HG02623 (cell line): ENCODE measurements around the gene UBE2Q1.

Experiments used
- ATAC-seq: cut with Tn5 transposase; IDR thresholded peaks from one replicate; pipeline ENCODE4 v1.9.1; 2021; ENCODE audit warnings: moderate library complexity; ENCODE audit not compliant: unreplicated experiment

The UBE2Q1 gene

DNA sequence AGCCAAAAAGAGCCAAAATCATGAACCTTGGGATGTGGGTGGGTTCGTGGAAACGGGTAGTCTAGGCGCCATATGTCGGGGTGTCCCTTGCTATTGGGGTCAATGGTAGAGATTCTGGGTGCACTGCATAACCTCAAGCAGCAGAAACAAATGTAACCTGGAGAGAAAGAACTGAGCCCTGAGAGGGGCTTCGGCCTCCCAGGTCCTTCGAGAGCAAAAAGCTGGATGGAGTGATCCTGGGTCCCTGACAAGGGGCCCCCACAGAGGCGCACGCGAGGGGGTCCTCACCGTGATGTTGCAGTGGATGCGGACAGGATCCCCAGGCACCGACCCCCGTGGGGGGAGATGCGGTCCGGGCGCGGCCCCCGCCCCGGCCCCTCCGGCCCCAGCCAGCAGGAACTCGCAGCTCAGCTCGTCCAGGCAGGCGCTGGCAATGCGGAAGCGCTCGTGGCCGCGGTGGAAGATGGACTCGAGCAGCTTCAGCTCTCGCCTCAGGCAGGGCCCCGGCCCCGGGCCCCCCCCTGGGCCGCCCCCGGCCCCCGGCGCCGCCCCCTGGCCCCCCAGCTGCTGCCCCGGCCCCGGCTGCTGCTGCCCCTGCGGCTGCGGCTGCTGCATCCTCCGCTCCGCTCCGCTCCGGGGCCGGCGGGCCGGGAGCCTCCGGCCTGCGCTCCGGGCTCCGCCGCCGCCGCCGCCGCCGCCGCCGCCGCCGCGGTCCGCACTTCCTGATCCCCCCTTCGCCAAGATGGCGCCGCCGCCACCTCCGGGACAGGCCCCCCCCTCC is at the start of gene UBE2Q1:
TSS of gene UBE2Q1 (minus strand) at position 724 of the 781 bp plus-strand sequence. CDS start at position 615, 109 bp downstream.
- peak; percentile 10 for ATAC-seq

DNA sequence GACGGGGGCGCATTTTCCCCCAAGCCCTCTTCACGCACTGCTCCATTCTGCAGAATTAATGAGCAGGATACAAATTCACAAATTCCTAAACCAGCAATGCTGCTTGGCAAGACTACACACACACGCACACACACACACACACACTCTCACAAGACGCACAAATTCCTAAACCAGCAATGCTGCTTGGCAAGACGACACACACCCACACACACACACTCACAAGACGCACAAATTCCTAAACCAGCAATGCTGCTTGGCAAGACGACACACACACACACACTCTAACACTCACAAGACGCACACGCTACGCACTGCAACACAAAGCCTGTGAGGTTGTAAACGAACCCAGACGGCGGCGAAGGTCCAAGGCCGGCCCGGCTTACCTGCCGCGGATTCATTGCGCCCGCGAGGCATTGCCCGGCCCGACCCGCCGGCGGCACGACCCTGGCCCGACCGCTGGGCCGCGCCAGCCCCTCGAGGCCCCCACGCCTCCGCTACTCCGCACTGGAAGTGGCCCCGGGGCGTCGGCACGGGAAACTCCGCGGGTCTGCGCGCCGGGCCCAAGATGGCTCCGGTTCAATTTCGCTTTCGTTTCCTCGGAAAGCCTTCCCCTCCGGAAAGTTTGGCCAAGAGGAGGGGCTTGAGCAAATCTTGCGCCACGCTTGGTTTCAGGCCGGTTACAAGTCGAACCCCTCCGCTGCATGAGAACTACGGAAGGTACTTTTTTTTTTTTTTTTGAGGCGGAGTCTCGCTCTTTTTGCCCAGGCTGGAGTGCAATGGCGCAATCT is 49.3 kb upstream of the UBE2Q1 start, which contains the start of gene ADAR:
TSS of gene ADAR (minus strand) at position 578 of the 788 bp plus-strand sequence. CDS start at position 398, 180 bp downstream.
- ATAC-seq: peak; percentile 58

DNA sequence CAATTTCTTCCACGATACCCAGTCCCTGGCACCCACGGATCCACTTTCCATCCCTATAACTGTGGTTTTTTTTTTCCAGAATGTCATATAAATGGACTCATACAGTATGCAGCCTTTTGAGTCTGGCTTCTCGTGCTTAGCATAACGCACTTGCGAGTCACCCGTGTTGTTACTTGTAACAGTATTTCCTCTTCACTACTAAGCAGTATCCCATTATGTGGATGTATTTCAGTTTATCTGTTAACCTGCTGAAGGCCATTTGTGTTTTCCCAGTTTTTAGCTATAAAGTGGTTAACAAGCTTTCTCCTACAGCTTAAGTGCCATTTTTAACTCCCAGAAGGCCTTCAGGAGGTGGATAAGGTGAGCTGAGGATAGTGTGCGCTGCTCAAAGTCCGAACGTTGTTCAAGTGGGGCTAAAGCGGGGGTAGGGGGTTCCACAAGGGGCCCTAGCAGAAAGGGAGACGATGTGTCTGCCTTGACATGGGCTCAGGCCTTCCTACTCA is 48.7 kb upstream of the UBE2Q1 start:
- ATAC-seq: no peak

DNA sequence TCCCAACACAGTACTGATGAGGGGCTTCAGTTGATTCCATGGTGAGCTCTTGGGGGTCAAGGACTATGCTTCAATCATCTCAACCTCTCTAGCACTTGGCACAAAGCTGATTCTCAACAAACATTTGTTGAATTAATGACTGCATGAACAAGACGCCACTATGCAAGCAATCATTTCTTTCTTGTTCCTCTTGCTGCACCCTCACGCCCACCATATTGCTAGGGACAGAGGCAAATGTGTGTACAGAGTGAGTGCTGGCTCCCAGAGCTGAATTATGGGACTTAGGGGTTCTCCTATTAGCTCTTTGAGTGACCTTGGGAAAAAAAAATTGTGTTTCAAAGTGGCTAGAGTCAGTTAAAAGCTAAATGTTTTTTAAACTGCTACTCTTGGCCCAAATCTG is 47.1 kb upstream of the UBE2Q1 start:
- no peak for ATAC-seq

DNA sequence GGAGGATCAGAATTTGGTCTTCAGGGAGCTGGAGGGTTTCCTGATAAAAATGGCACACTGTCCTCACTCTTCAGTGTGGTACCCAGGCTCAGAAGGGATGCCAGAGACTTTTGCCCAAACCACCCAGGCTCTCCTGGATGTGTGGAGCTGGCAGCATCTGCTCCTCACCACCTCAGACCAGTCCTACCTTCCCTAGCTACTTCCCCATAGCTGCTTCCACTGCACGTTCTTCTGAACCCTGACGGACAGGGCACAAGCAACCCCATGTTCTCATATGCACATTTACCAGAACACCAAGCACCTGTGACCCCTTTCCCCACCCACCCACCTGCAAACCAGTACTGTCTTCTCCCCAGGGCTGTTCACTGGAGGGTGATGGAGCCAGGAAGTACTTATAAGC is 44.9 kb upstream of the UBE2Q1 start:
- no peak for ATAC-seq

DNA sequence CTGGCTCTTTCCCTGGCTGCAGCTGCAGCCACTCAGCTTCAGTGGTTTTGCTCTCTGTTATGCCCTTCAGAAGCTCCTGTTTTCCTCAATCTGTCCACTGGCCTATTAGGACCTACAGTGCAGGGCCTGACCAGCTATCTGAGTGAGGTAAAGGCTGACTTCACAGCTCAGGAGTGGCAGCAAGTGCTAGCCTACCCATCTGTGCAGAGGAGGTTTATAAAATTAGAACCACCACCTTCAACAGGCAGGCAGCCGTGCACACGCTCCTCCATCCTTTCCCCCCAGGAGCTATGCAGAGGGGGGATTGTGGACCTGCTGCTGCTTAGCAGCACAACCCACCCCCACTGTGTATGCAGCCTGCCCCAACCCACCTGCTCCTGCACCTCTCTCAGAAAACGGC is 41.2 kb upstream of the UBE2Q1 start:
- ATAC-seq: no peak

DNA sequence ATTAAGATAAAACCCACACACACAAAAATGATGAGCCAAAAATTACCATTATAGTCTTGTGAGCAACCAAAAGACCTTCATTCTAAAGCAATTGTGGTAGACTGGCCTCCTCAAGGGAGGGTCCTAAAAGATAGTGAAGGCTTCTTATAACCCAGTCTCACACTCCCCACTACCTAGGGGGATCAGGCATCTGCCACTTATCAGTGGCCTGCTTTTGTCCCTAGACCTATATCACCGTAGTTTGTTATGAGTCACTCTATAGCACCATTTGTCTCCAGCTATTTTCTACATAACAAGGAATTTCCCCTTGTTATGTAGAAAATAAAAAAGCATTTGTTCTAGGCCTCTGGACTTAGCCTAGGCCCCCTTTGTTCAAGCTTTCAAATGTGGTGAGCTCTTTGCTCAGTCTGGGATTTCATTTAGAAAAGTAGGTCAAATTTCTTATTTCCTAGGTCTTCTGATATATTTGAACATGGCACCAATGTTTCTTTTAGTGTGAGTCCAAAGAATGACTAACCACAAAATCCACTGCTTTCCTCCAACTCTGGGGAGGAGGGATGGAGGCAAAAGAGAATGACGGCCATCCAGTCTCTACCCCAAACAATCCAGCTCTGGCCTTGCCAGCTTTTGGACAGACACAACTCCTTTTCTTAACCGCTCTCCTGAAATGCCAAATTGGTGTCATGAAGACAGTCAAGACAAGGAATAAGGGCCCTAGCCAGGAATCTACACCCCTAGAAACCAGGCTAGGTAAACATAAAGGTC is 40.6 kb upstream of the UBE2Q1 start:
- ATAC-seq: no peak

DNA sequence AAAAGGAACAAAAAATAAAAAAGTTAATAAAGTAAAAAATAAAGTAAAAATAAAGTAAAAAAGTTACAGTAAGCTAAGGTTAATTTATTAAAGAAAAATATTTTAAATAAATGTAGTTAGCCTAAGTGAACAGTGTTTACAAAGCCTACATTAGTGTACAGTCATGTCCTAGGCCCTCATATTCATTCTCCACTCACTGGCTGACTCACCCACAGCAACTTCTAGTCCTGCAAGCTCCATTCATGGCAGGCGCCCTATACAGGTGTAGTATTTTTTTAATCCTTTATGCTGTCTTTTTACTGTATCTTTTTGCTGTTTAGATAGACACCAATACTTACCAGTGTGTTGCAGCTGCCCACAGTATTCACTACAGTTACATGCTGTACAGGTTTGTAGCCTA is 37.2 kb upstream of the UBE2Q1 start:
- ATAC-seq: no peak

DNA sequence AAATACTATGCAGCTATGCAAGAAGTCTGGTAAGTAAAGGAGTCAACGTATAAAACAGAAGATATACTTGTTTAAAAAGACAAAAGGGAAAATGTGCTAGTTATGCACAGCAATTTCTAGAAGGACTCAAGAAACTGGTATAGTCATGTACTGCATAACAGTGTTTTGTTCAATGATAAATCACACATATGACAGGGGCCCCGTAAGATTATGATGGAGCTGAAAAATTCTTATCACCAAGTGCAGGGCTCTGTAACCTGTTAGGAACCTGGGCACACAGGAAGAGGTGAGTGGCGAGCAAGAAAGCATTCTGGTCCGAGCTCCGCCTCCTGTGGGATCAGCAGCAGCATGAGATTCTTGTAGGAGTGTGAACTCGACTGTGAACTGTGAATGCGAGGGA is 36.3 kb upstream of the UBE2Q1 start:
- no peak for ATAC-seq

DNA sequence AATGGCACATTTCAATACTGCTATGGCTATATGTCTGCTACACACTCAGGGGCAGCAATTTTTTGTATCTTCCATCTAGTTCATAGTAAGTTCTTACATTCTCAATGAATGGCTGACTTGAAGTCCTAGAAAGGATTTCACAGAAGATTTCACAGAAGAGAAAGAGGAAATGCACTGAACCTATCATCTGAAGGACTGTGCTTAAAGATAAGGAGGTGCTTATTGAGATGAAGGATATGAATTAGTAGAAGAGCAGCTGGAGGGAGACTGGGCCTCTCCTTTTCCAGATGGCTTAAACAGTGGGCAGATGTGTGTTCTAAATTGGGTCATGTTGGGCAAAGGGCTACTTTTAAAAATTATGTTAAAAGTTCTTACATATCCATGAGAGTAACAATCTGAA is 34.9 kb upstream of the UBE2Q1 start:
- no peak for ATAC-seq

DNA sequence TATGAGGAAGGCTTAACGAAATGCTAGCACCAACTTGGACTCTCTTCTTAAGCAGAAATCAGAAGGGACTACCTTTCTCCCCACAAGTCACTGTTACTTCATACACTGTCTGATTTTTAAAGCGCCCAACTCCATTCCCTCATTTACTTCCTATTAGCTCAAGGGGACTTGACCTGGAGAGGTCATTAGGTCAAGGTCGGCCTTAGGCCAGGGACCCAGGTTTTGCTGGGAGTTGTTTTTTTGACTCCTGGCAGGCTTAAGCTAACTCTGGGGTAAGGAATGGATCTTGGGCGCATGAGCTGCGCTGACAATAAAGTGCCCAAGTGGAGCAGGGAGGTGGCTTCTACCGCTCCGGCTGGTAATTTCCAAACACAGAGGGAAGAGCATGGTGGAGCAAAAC is 32.7 kb upstream of the UBE2Q1 start:
- no peak for ATAC-seq

DNA sequence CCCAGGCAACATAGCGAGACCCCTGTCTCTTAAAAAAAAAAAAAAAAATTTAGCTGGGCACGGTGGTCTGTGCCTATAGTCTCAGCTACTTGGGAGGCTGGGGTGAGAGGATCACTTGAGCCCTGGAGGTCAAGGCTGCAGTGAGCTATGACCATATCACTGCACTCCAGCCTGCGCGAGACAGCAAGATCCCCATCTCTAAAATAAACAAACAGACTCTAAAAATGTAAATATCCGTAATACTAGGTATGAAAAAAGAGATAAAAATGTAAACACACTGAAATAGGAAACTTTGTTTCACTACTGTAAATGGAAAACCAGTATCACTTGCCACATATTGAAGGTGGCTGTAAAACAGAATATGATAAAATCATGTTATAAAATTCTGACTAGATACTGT is 32.3 kb upstream of the UBE2Q1 start:
- no peak for ATAC-seq

DNA sequence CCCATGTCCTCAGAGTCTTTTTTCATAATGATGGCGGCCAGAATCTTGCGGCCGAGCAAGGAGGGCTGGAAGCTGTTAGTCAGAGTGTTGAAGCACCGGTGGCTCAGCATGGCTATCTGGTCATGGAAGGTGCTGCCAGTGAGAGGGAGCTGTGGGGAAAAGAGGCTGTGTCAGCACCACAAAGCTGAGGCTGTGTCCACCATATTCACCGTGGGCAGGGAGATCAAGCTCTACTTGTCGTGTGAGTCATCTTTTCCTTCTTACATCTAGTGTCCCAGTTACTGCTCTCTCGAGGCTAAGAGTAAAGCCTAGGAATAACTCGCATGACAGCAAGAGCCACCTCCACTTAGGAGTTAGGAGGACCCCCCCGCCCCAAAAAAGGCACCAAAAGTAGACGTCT is 31.3 kb upstream of the UBE2Q1 start:
- ATAC-seq: no peak

DNA sequence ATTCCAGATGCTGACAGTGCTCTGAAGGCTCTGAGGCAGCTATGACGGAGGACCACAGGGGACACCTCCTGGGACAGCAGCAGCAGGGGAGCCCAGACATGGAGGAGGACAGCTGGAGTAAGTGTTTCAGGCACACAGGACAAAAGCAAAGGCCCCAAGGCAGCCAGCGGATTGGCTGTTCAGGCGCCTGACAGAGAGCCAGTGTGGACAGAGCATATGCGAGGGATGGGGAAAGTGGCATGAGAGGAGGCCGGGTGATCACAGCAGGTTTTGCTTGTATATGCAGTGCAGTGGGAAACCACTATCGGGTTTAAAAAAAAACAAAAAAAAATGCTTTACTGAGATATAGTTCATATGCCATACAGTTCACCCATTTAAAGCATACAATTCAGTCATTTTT is 28.2 kb upstream of the UBE2Q1 start:
- no peak for ATAC-seq

DNA sequence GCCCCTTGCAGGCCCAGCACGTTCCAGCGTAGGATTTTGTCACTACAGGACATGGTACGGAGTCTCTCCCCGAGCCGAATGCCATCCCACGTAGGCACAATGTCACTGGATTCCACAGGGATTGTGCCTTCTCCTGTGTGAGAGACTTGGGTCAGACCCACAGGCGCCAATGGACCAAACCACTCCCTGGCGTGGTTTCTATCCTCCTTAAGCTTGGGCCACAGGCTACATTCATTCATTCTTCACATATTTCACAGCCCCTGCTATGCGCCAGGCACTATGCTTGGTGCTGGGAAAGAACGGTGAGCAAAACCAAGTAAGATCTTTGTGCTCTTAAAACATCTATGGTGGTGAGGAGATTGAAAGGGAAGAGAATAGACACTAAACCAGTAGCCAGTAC is 27.8 kb upstream of the UBE2Q1 start:
- no peak for ATAC-seq

DNA sequence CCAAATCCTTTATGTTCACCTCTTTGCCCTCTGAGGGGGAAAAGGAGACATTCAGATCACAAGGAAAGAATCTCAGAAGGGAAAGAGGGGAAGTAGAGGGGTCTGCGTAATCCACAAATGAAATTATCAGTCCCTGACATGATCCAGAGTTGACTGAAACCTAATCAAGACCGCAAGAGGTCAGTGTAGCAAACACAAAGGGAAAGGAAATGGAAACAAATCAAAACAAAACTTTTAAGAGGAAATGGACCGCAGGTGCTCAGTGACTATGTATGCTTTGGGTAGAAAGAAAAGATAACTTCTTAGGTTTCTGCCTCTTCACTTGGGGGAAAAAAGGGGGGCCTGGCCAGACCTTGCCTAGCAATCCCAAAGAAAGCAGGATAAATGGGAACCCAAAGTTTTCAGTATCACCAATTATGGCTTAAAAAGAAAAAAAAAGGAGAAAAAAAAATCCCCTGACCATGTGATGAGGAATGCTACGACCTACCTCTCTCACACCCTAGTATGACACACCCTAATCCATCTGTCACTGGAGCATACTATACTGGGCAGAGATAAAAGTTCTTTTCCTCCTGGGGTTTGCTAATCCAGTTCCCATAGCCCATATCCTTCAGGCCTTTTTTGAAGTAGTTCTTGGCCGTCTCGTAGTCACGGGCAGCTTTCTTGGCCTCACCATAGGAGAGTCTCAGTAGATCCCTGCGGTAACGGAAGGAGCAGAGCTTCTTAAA is 26.0 kb upstream of the UBE2Q1 start:
- ATAC-seq: no peak

DNA sequence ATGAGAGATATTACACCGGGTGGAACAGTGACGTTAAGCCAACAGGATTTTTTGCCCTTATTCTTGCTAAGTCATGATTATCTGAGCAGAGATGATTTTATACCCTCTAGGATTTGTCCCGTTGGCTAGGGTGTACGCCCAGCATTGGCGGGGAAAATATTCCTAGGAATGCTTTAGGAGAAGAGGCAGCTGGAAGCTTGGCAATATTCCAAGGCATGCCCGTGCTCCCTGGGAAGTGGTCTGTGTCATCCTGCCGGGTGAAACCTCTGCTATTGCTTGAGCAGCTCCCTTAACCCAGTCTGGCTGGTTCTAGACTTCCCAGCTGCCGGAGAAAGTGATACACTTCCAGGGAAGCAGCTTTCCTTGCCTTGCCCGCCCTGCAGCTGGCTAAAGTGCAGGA is 25.3 kb upstream of the UBE2Q1 start:
- no peak for ATAC-seq

DNA sequence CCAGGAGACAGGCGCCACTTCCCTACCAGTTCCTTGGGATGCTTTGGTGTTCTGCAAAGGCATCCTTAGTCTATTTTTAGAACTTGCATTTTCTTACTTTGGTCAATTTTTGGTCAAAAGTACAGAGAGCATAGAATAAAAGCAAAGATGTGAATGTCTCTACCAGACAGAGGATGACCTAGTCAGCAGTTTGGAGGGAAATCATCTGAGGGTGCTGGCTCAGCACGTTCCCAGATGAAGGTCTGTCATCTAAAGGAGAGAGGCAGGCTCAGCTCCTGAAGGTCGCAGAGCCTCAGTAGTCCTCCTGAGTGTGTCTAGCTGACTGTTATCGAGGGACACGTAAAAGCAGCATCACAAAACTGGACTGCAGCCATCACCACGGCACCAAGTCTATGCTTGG is 24.4 kb upstream of the UBE2Q1 start:
- ATAC-seq: no peak

DNA sequence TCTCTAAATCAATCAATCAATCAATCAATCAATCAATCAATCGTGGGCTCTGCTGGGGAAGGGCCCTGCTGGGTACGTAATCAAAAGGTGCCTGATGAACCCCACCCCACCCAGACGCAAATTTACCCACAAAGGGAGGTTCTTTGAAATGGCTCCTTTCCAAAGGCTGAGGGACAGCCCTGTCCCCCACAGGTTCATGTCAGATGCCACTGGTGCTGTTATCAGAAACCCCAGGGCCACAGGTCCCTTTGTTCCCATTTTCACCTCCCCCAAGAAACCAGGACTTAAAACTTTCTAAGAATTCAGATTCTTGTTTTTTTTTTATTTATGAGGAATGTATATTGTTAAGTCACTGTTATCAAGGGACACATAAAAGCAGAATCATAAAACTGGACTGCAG is 23.3 kb upstream of the UBE2Q1 start:
- no peak for ATAC-seq

DNA sequence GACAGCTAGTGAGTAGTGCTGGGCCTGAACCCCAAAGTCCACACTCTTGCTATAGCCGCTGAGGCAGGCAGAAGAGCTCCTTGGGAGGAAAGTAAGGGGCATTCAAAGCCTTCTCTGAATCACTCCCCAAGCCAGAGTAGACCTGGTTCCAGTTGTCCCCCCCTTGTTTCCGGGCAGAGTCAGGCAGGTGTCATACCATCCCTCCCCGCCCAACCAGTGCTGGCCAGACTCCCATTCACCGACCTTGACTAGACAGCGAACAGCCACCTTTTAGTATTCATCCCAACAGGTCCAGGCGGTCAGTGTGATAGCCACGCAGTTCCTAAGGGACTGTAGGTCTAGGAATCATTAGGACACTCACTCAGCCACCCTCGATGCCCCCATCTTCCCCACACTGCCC is 20.9 kb upstream of the UBE2Q1 start:
- no peak for ATAC-seq

DNA sequence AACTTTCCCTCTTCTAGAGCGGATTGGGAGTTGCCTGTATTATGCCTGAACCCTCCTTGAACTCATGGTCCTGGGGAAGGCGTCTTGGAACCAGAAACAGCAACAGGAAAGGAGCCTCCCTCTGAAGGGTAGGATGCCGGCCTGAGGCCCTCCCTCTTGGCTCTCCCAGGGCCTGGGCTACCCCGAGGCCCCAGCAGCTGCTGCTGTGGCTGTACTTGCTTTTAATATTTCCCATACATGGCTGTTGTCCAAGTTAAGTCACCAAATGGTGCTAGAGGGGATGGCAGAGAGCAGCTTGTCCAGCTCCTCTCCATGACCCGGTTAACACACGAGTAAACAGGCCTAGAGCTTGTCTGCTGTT is 19.6 kb upstream of the UBE2Q1 start:
- no peak for ATAC-seq
